Fibroblast of the aortic adventitia (primary cell): ENCODE results near the gene OSMR. TPM values are rescaled to one million over a fixed set of nuclear protein-coding genes. Genes with fewer than 3 reads are reported as not detected.
A peak's percentile ranks its signal among the peaks of the same experiment; 100 is the strongest.

Experiments
- DNase-seq: peaks from one replicate; pipeline ENCODE4 v3.0.0-alpha.2; 2010; ENCODE audit warnings: low read depth
- H3K4me3 ChIP-seq: 2 replicates; pipeline ENCODE4 v1.5.1; 2011; ENCODE audit warnings: low read depth, mild to moderate bottlenecking, control low read depth, low read length, moderate library complexity
- CTCF ChIP-seq: IDR thresholded peaks from 2 replicates; pipeline ENCODE4 v1.5.1; 2011; ENCODE audit warnings: mild to moderate bottlenecking, low read length, control low read depth, inconsistent platforms; ENCODE audit not compliant: insufficient read depth
- total RNA-seq: library from RNA; depleted of rRNA; stranded (reverse); fragments of >200 nt; gene quantifications from 2 replicates; pipeline ENCODE4 v1.2.3, GENCODE V29; 2012; ENCODE audit warnings: low replicate concordance

Gene OSMR
- total RNA-seq = 57.2 and 96.7 TPM in 2 replicates

- DNase-seq = peak; percentile 99
- peak within 1 kb of the TSS; percentile 93 for H3K4me3 ChIP-seq
- no peak for TF ChIP-seq CTCF
These were observed at the start of gene OSMR for GRCh38 chr5:38845526-38846378. OSMR (plus strand) TSS chr5:38846012; CDS start chr5:38869045, 23,033 bp downstream.

GRCh38 chr5:38796742-38797108, 49.1 kb upstream of the OSMR start:
- no peak overlapping the region for H3K4me3 ChIP-seq
- DNase-seq = no peak

GRCh38 chr5:38797838-38798237, 48.0 kb upstream of the OSMR start:
- no peak for TF ChIP-seq CTCF
- no peak for DNase-seq
- H3K4me3 ChIP-seq = no peak overlapping the region

More at GRCh38 chr5:38796742-38797108, 49.1 kb upstream of the OSMR start:
- TF ChIP-seq CTCF = no peak

GRCh38 chr5:38799556-38800377, 46.0 kb upstream of the OSMR start:
- H3K4me3 ChIP-seq = no peak overlapping the region
- no peak for TF ChIP-seq CTCF
- peak; percentile 10 for DNase-seq

GRCh38 chr5:38800515-38800914, 45.3 kb upstream of the OSMR start:
- no peak overlapping the region for H3K4me3 ChIP-seq
- DNase-seq = peak; percentile 40
- no peak for TF ChIP-seq CTCF

- no peak for TF ChIP-seq CTCF
- no peak overlapping the region for H3K4me3 ChIP-seq
- no peak for DNase-seq
These were observed 43.7 kb upstream of the OSMR start for GRCh38 chr5:38802125-38802524.
